Ovary (tissue), 3 donors: ENCODE results near the gene MEG3.

ENCODE experiments used
- EP300 ChIP-seq: sonication (generic); formaldehyde crosslinking; IDR thresholded peaks from one replicate; pipeline ENCODE4 v1.6.1; 2017; ENCODE audit warnings: antibody characterized with exemption
- POLR2A ChIP-seq: fragments of 450-650 bp; IDR thresholded peaks from one replicate; pipeline ENCODE4 v1.6.1; 2017; ENCODE audit warnings: antibody characterized with exemption, mild to moderate bottlenecking, moderate library complexity
- TF ChIP-seq, protein P1 (sequence below), 3 donors: fragments of 450-650 bp in 2 of 3; fragments of 200-600 bp in 1 of 3; IDR thresholded peaks; one replicate each; pipeline versions ENCODE4 v1.5.1 to v1.8.0; 2016 to 2022; ENCODE audit warnings: antibody characterized with exemption in 3 of 3, mild to moderate bottlenecking in 1 of 3
- donor health status: DM: no; HTN: no; CAD: no.

DNA sequence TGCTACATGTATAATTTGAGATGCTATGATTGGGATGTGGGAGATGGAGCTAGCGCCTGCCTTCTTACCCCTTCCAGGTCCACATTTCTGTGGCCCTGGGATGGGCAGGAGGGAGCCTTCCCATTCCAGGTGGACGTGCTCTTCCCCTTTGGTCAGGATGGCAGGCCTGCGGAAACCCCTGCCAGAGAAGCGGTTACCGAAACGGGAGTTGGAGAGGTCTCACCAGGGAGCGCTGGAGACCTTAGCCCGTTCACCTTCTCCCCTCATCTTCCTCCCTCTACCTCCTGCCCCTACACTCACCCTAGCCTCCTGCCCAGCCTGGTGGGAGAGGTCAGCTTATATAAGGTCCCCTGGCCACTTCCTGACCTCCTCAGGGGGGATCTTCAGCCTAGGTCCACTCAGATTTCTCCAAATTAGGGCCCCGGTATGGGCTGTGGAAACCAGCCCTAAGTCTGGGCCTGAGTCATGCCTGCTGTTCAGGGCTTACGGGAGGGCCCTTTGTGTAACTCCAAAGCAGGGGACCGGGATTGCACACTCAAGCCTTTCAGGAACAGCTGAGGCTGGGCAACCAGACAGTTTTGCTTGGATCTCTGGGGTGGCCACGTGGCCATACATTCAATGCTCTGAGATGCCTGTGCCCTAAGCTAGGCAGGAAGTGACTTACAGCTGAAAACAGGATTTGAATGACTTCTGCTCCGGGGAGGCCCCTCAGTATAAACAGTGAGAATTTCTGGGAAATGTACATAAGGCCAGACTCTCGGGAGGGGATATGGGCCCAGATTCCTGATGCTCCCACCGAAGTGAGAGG is 10.2 kb upstream of the MEG3 start:
- TF ChIP-seq, protein P1, sequence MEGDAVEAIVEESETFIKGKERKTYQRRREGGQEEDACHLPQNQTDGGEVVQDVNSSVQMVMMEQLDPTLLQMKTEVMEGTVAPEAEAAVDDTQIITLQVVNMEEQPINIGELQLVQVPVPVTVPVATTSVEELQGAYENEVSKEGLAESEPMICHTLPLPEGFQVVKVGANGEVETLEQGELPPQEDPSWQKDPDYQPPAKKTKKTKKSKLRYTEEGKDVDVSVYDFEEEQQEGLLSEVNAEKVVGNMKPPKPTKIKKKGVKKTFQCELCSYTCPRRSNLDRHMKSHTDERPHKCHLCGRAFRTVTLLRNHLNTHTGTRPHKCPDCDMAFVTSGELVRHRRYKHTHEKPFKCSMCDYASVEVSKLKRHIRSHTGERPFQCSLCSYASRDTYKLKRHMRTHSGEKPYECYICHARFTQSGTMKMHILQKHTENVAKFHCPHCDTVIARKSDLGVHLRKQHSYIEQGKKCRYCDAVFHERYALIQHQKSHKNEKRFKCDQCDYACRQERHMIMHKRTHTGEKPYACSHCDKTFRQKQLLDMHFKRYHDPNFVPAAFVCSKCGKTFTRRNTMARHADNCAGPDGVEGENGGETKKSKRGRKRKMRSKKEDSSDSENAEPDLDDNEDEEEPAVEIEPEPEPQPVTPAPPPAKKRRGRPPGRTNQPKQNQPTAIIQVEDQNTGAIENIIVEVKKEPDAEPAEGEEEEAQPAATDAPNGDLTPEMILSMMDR (IDR thresholded peaks at IDR 0.05): no peak
- TF ChIP-seq POLR2A: no peak
- no peak for TF ChIP-seq EP300
